Caco-2 (cell line): ENCODE data around the gene TET2. TPM values are rescaled to one million over a fixed set of nuclear protein-coding genes. Genes with fewer than 3 reads are reported as not detected.

ENCODE experiments used
- BruUV-seq: library from RNA; stranded (reverse); fragments of 400-500 nt; replicated peaks from 2 replicates; lab custom pipeline; 2021; lab: Mats Ljungman, UMichigan
- CTCF ChIA-PET: fragments of 300-600 bp; sonication (Branson Sonifier 250); formaldehyde crosslinking; loops from one replicate; lab custom pipeline; 2022; ENCODE audit warnings: antibody characterized with exemption; lab: Charles Lee
- POLR2A ChIA-PET: fragments of 300-600 bp; sonication (Branson Sonifier 250); formaldehyde crosslinking; loops from one replicate; lab custom pipeline; 2022; ENCODE audit warnings: antibody characterized with exemption; lab: Charles Lee
- DNase-seq, 2 experiments: peaks; one replicate each; pipeline versions ENCODE4 v3.0.0 to v3.0.0-alpha.2; 2020 to 2022
- H3K27me3 ChIP-seq: replicated peaks from 2 replicates; pipeline ENCODE4 v1.6.0; 2011; ENCODE audit warnings: low read length; ENCODE audit not compliant: control insufficient read depth, insufficient read depth
- H3K36me3 ChIP-seq: 2 replicates; pipeline ENCODE4 v1.5.1; 2011; ENCODE audit warnings: low read length; ENCODE audit not compliant: control insufficient read depth, insufficient read depth
- H3K4me1 ChIP-seq: fragments of 250-450 bp; sonication (Bioruptor Pico); 2 replicates; pipeline ENCODE4 v1.5.1; 2020; ENCODE audit warnings: mild to moderate bottlenecking
- H3K4me3 ChIP-seq: 2 replicates; pipeline ENCODE4 v1.5.1; 2011; ENCODE audit warnings: low read depth, mild to moderate bottlenecking, control low read depth, low read length
- H3K9me3 ChIP-seq: fragments of 250-450 bp; sonication (Bioruptor Pico); 2 replicates; pipeline ENCODE4 v1.5.1; 2020; ENCODE audit warnings: mild to moderate bottlenecking, moderate library complexity
- H3K27ac Mint-ChIP-seq: one replicate; pipeline ENCODE4 v1.8.0; 2022; ENCODE audit warnings: mixed read lengths; ENCODE audit not compliant: unreplicated experiment
- H3K27me3 Mint-ChIP-seq: one replicate; pipeline ENCODE4 v1.8.0; 2022; ENCODE audit warnings: mixed read lengths; ENCODE audit not compliant: insufficient read depth, unreplicated experiment
- H3K36me3 Mint-ChIP-seq: one replicate; pipeline ENCODE4 v1.8.0; 2022; ENCODE audit warnings: mild to moderate bottlenecking, mixed read lengths; ENCODE audit not compliant: insufficient read depth, unreplicated experiment
- H3K4me1 Mint-ChIP-seq: one replicate; pipeline ENCODE4 v1.8.0; 2022; ENCODE audit warnings: low read depth, mixed read lengths; ENCODE audit not compliant: unreplicated experiment
- H3K4me3 Mint-ChIP-seq: one replicate; pipeline ENCODE4 v1.8.0; 2022; ENCODE audit warnings: mild to moderate bottlenecking, moderate library complexity, mixed read lengths; ENCODE audit not compliant: unreplicated experiment
- H3K9me3 Mint-ChIP-seq: one replicate; pipeline ENCODE4 v1.8.0; 2022; ENCODE audit warnings: mixed read lengths; ENCODE audit not compliant: unreplicated experiment
- CTCF ChIP-seq, 2 experiments: fragments of 200-600 bp in 1 of 2; IDR thresholded peaks; 1 replicate in 1 of 2; 2 replicates in 1 of 2; pipeline versions ENCODE4 v1.5.1 to v1.8.0; 2011 to 2022; ENCODE audit warnings: antibody characterized with exemption in 1 of 2, control low read depth in 1 of 2, inconsistent platforms in 1 of 2, low read depth in 1 of 2, low read length in 1 of 2, mild to moderate bottlenecking in 1 of 2, moderate library complexity in 1 of 2; ENCODE audit not compliant: insufficient read depth in 1 of 2, severe bottlenecking in 1 of 2, unreplicated experiment in 1 of 2
- intact Hi-C: fragments of 100-400 bp; cut with micrococcal nuclease; formaldehyde crosslinking; loops from one replicate; pipeline ENCODE4 v1.10.0; 2022; ENCODE audit not compliant: unreplicated experiment
- total RNA-seq: library from RNA; stranded (reverse); gene quantifications from 2 replicates; pipeline ENCODE4 v1.2.3, GENCODE V29; 2022

TET2 gene
- total RNA-seq, 1 experiment from 2014 or later = 14.8 TPM

- Histone ChIP-seq H3K4me3 (no peak overlapping the region), H3K4me1 (no peaks in the 10 kb centered on the region), H3K9me3 (peaks cover 3% of the 10 kb centered on the region; the same call in 1 of the 2 replicates), H3K27me3 (no peaks in the 10 kb centered on the region), H3K36me3 (no peaks in the 10 kb centered on the region)
- H3K27me3 Mint-ChIP-seq = no peaks in the 10 kb centered on the region
- ChIA-PET POLR2A (no interaction called here), CTCF (no interaction called here)
- no peak for DNase-seq
- no TSS peak for BruUV-seq
- intact Hi-C loops = no loop called here
- H3K27ac Mint-ChIP-seq = no peak overlapping the region
- no peak for TF ChIP-seq CTCF (IDR thresholded peaks at IDR 0.05; ENCODE audit: insufficient read depth in 1 of 2, low read depth in 1 of 2, low read length in 1 of 2, severe bottlenecking in 1 of 2, unreplicated experiment in 1 of 2)
- no peak overlapping the region for H3K4me3 Mint-ChIP-seq
- H3K36me3 Mint-ChIP-seq = peaks cover 7% of the 10 kb centered on the region
- no peaks in the 10 kb centered on the region for H3K9me3 Mint-ChIP-seq
- H3K4me1 Mint-ChIP-seq = no peaks in the 10 kb centered on the region
These were observed 101.9 kb downstream of the TET2 start for GRCh38 chr4:105248613-105249012.

DNA sequence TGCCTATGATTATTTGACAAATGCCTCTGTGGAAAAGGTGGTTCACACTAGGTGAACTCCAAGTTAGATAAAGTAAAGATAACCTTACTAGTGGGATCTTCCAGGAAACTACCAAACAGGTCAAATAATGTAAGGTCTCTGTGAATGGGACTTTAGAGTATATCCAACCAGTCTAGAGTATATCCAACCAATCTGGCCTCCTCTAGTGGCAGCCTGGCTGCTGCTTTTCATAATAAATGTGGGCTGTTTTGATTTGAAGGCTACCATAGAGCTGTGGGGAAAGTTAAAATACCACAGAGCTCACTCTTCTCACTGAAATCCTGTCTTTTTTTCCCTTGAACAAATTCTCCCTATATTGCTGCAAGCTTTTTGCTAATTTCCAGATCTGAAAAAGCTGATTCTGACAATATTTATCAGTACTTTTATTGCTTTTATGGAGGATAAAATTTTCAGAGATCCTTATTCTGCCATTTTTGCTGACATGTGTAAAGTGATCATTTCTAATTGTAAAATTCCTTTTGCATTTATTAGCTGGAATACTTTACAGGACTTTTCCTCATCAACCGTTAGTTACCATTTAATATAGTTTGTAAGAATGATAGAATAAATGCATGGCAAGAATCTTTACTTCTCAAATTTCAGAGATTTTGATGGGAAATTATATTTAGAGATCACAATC is 111.3 kb downstream of the TET2 start:
- BruUV-seq = no TSS peak
- no peaks in the 10 kb centered on the region for H3K9me3 Mint-ChIP-seq
- intact Hi-C loops = loop anchor here (1.0 kb wide), 1 partner anchor 117 kb away; no protein-coding TSS in a partner anchor
- no peaks in the 10 kb centered on the region for H3K36me3 ChIP-seq
- H3K27me3 Mint-ChIP-seq = no peaks in the 10 kb centered on the region
- ChIA-PET CTCF (no interaction called here), POLR2A (no interaction called here)
- no peak for DNase-seq
- H3K4me1 Mint-ChIP-seq = no peaks in the 10 kb centered on the region
- H3K36me3 Mint-ChIP-seq = no peaks in the 10 kb centered on the region
- H3K9me3 ChIP-seq = peaks cover 2% of the 10 kb centered on the region; the same call in 1 of the 2 replicates
- no peak overlapping the region for H3K27ac Mint-ChIP-seq
- no peak overlapping the region for H3K4me3 Mint-ChIP-seq
- H3K27me3 ChIP-seq = no peaks in the 10 kb centered on the region
- H3K4me3 ChIP-seq = no peak overlapping the region
- no peaks in the 10 kb centered on the region for H3K4me1 ChIP-seq
- TF ChIP-seq CTCF (IDR thresholded peaks at IDR 0.05; ENCODE audit: insufficient read depth in 1 of 2, low read depth in 1 of 2, low read length in 1 of 2, severe bottlenecking in 1 of 2, unreplicated experiment in 1 of 2) = peak in 1 of 2 experiments; percentile 30

DNA sequence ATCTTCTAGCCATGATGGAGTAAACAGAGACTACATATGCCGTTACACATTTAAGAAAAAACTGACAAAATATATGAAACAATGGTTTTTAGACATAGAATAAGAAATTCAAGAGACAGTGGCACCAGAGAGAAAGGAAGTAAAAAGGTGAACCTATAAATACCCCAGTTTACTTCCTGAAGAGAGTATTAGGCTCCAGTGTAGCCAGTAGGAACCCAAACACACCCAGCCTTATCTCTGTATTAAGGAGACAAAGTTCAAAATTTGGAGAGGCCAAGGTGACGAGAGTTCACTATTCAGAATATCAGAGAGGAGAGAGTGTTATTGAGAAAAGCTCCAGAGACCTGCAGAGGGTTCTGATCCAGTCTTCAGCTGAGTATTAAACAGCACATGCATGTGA is 119.0 kb downstream of the TET2 start:
- Mint-ChIP-seq H3K36me3 (peaks cover 12% of the 10 kb centered on the region), H3K27me3 (no peaks in the 10 kb centered on the region), H3K9me3 (no peaks in the 10 kb centered on the region), H3K4me1 (no peaks in the 10 kb centered on the region), H3K27ac (no peak overlapping the region), H3K4me3 (no peak overlapping the region)
- H3K4me1 ChIP-seq = no peaks in the 10 kb centered on the region
- no peaks in the 10 kb centered on the region for H3K36me3 ChIP-seq
- DNase-seq = no peak
- no TSS peak for BruUV-seq
- ChIA-PET CTCF (no interaction called here), POLR2A (no interaction called here)
- no peaks in the 10 kb centered on the region for H3K9me3 ChIP-seq
- no peaks in the 10 kb centered on the region for H3K27me3 ChIP-seq
- H3K4me3 ChIP-seq = no peak overlapping the region
- intact Hi-C loops = no loop called here
- TF ChIP-seq CTCF (IDR thresholded peaks at IDR 0.05; ENCODE audit: insufficient read depth in 1 of 2, low read depth in 1 of 2, low read length in 1 of 2, severe bottlenecking in 1 of 2, unreplicated experiment in 1 of 2) = no peak
